Liver (tissue), 9 donors: Measurements from ENCODE around the gene DRD4. TPM values are rescaled to one million over a fixed set of nuclear protein-coding genes. Genes with fewer than 3 reads are reported as not detected.

Experiments
- DNase-seq: peaks from one replicate; pipeline ENCODE4 v3.0.0-alpha.2; 2017; ENCODE audit warnings: low spot score
- H3K27ac ChIP-seq, 2 donors: one replicate each; pipeline ENCODE4 v1.7.0; 2013; ENCODE audit warnings: inconsistent platforms in 2 of 2, low read length in 2 of 2, control low read depth in 1 of 2, low read depth in 1 of 2, mild to moderate bottlenecking in 1 of 2
- H3K27me3 ChIP-seq, 4 donors: one replicate each; pipeline versions ENCODE4 v1.6.1 to v1.7.0; 2013; ENCODE audit warnings: low read length in 3 of 4, inconsistent platforms in 1 of 4, mild to moderate bottlenecking in 1 of 4, moderate library complexity in 1 of 4; ENCODE audit not compliant: control insufficient read depth in 4 of 4, insufficient read depth in 4 of 4
- H3K36me3 ChIP-seq, 4 donors: one replicate each; pipeline versions ENCODE4 v1.6.1 to v1.7.0; 2013; ENCODE audit warnings: low read length in 3 of 4, mild to moderate bottlenecking in 3 of 4, low read depth in 1 of 4, moderate library complexity in 1 of 4; ENCODE audit not compliant: control insufficient read depth in 4 of 4, insufficient read depth in 3 of 4
- H3K4me1 ChIP-seq, 4 donors: one replicate each; pipeline versions ENCODE4 v1.6.1 to v1.7.0; 2013; ENCODE audit warnings: low read length in 3 of 4, mild to moderate bottlenecking in 3 of 4, moderate library complexity in 1 of 4; ENCODE audit not compliant: control insufficient read depth in 4 of 4, insufficient read depth in 4 of 4
- H3K4me3 ChIP-seq, 3 donors: one replicate each; pipeline versions ENCODE4 v1.6.1 to v1.7.0; 2013; ENCODE audit warnings: low read length in 3 of 3, control low read depth in 1 of 3, low read depth in 1 of 3, mild to moderate bottlenecking in 1 of 3
- H3K9ac ChIP-seq, 2 donors: one replicate each; pipeline ENCODE4 v1.7.0; 2013; ENCODE audit warnings: low read length in 2 of 2, mild to moderate bottlenecking in 2 of 2, moderate library complexity in 2 of 2, control low read depth in 1 of 2, low read depth in 1 of 2
- H3K9me3 ChIP-seq, 4 donors: one replicate each; pipeline versions ENCODE4 v1.6.1 to v1.7.0; 2013; ENCODE audit warnings: low read length in 3 of 4; ENCODE audit not compliant: control insufficient read depth in 4 of 4
- ATF3 ChIP-seq: IDR thresholded peaks from 2 replicates; pipeline ENCODE4 v1.6.1; 2016; ENCODE audit warnings: antibody characterized with exemption
- CTCF ChIP-seq: fragments of 150-350 bp; IDR thresholded peaks from 2 replicates; pipeline ENCODE4 v1.5.1; 2017; ENCODE audit warnings: improper control_type of control experiment, low read depth, low read length; ENCODE audit not compliant: missing input control
- EGR1 ChIP-seq, 2 donors: IDR thresholded peaks; 2 replicates each; pipeline ENCODE4 v1.6.1; 2016 to 2018; ENCODE audit warnings: antibody characterized with exemption in 2 of 2, low read depth in 2 of 2
- FOXA1 ChIP-seq: IDR thresholded peaks from 2 replicates; pipeline ENCODE4 v1.6.1; 2016; ENCODE audit warnings: antibody characterized with exemption
- FOXA2 ChIP-seq: IDR thresholded peaks from 2 replicates; pipeline ENCODE4 v1.6.1; 2016; ENCODE audit warnings: antibody characterized with exemption
- GABPA ChIP-seq, 2 donors: IDR thresholded peaks in 1 of 2; conservative IDR thresholded peaks in 1 of 2; 2 replicates each; pipeline ENCODE4 v1.6.1; 2016; ENCODE audit warnings: antibody characterized with exemption in 2 of 2, mild to moderate bottlenecking in 1 of 2, moderate library complexity in 1 of 2
- HNF4A ChIP-seq, 2 donors: conservative IDR thresholded peaks; 2 replicates each; pipeline ENCODE4 v1.6.1; 2016; ENCODE audit warnings: antibody characterized with exemption in 2 of 2, mild to moderate bottlenecking in 2 of 2
- HNF4G ChIP-seq: IDR thresholded peaks from 2 replicates; pipeline ENCODE4 v1.6.1; 2016; ENCODE audit warnings: antibody characterized with exemption
- JUND ChIP-seq, 2 donors: IDR thresholded peaks; 2 replicates each; pipeline ENCODE4 v1.6.1; 2016; ENCODE audit warnings: antibody characterized with exemption in 2 of 2
- MAX ChIP-seq: IDR thresholded peaks from 2 replicates; pipeline ENCODE4 v1.6.1; 2016; ENCODE audit warnings: antibody characterized with exemption
- NR2F2 ChIP-seq: IDR thresholded peaks from 2 replicates; pipeline ENCODE4 v1.6.1; 2016; ENCODE audit warnings: antibody characterized with exemption
- RAD21 ChIP-seq, 2 donors: IDR thresholded peaks; 2 replicates each; pipeline ENCODE4 v1.6.1; 2016; ENCODE audit warnings: antibody characterized with exemption in 2 of 2, mild to moderate bottlenecking in 2 of 2
- REST ChIP-seq: IDR thresholded peaks from 2 replicates; pipeline ENCODE4 v1.6.1; 2016; ENCODE audit warnings: antibody characterized with exemption, mild to moderate bottlenecking
- RXRA ChIP-seq, 2 donors: IDR thresholded peaks; 2 replicates each; pipeline ENCODE4 v1.6.1; 2017 to 2018; ENCODE audit warnings: antibody characterized with exemption in 2 of 2, mild to moderate bottlenecking in 1 of 2
- SP1 ChIP-seq: IDR thresholded peaks from 2 replicates; pipeline ENCODE4 v1.6.1; 2018; ENCODE audit warnings: antibody characterized with exemption, mild to moderate bottlenecking
- TAF1 ChIP-seq: conservative IDR thresholded peaks from 2 replicates; pipeline ENCODE4 v1.6.1; 2016; ENCODE audit warnings: antibody characterized with exemption, mild to moderate bottlenecking
- YY1 ChIP-seq: IDR thresholded peaks from 2 replicates; pipeline ENCODE4 v1.6.1; 2016; ENCODE audit warnings: antibody characterized with exemption, mild to moderate bottlenecking
- ZBTB33 ChIP-seq: IDR thresholded peaks from 2 replicates; pipeline ENCODE4 v1.6.1; 2016; ENCODE audit warnings: antibody characterized with exemption
- WGBS: extraction: QIAGEN DNeasy Blood & Tissue Kit; methylation state at CpG from one replicate; pipeline ENCODE4 v1.1.7; 2013; 5-methylcytosine and 5-hydroxymethylcytosine counted together
- polyA plus RNA-seq, 2 donors: library from polyadenylated mRNA; stranded (reverse) in 1 of 2; unstranded in 1 of 2; fragments of 200-250 nt in 1 of 2; fragments of >200 nt in 1 of 2; fragmentation: Nextera tagmentation in 1 of 2; extraction: Ambion mirVana in 1 of 2; gene quantifications; one replicate each; pipeline versions ENCODE4 v1.2.1 to v1.2.3, GENCODE V29; 2013 to 2015
- total RNA-seq, 2 donors: library from RNA; depleted of rRNA; stranded (reverse); fragments of >200 nt; gene quantifications; one replicate each; pipeline ENCODE4 v1.2.3, GENCODE V29; 2014
- donor health status: healthy.
- donor health status: healthy.
- donor health status: healthy.
- donor health status: healthy.
- donor health status: healthy.

The DRD4 gene
- total and polyA plus RNA-seq, 4 donors = not detected

GRCh38 chr11:659532-660085 is 22.5 kb downstream of the DRD4 start:
- DNase-seq = no peak
- TF ChIP-seq YY1 (no peak), FOXA1 (no peak), RXRA (IDR thresholded peaks at IDR 0.05) (no peak), TAF1 (no peak), MAX (no peak), EGR1 (IDR thresholded peaks at IDR 0.05; ENCODE audit: low read depth in 2 of 2) (no peak), ATF3 (no peak), REST (no peak), SP1 (no peak), GABPA (IDR thresholded peaks at IDR 0.05 in 1 of 2, conservative IDR thresholded peaks at IDR 0.05 in 1 of 2) (no peak), CTCF (no peak), NR2F2 (no peak), JUND (IDR thresholded peaks at IDR 0.05) (no peak), RAD21 (IDR thresholded peaks at IDR 0.05) (no peak), HNF4G (no peak), FOXA2 (no peak), HNF4A (conservative IDR thresholded peaks at IDR 0.05) (no peak), ZBTB33 (no peak)
- H3K4me1 ChIP-seq = peaks cover 13 to 57% (median 49%) of the 10 kb centered on the region in 4 donors
- peaks cover 0 to 7% (median 3%) of the 10 kb centered on the region in 4 donors for H3K36me3 ChIP-seq
- no peak overlapping the region for H3K9ac ChIP-seq
- 96% methylated on average over 16 of the region's 16 CpGs for WGBS
- no peaks in the 10 kb centered on the region for H3K9me3 ChIP-seq
- H3K27ac ChIP-seq = no peak overlapping the region
- no peaks in the 10 kb centered on the region for H3K27me3 ChIP-seq
- no peak overlapping the region for H3K4me3 ChIP-seq
